DND-41 (cell line): Measurements from ENCODE around the gene EBF4.

Experiments
- ATAC-seq: fragments of 200-7000 bp; cut with Tn5 transposase; 3 replicates; pipeline ENCODE4 v1.9.1; 2021; ENCODE audit warnings: low read depth; ENCODE audit not compliant: insufficient read depth
- DNase-seq: peaks from one replicate; pipeline ENCODE4 v3.0.0-alpha.2; 2020
- H2AFZ ChIP-seq: 2 replicates; pipeline ENCODE4 v1.6.0; 2012; ENCODE audit warnings: low read depth, low read length
- H3K27ac ChIP-seq: 2 replicates; pipeline ENCODE4 v1.5.1; 2012; ENCODE audit warnings: low read length, inconsistent platforms
- H3K27me3 ChIP-seq: fragments of 200-600 bp; sonication (generic); 2 replicates; pipeline ENCODE4 v1.6.0; 2012; ENCODE audit warnings: low read length, mild to moderate bottlenecking, inconsistent platforms; ENCODE audit not compliant: insufficient read depth, poor library complexity
- H3K36me3 ChIP-seq: 2 replicates; pipeline ENCODE4 v1.5.1; 2012; ENCODE audit warnings: low read length, inconsistent platforms; ENCODE audit not compliant: insufficient read depth
- H3K4me1 ChIP-seq: 2 replicates; pipeline ENCODE4 v1.5.1; 2012; ENCODE audit warnings: mild to moderate bottlenecking, low read length; ENCODE audit not compliant: insufficient read depth
- H3K4me2 ChIP-seq: 2 replicates; pipeline ENCODE4 v1.6.0; 2012; ENCODE audit warnings: mild to moderate bottlenecking, moderate library complexity, low read length, inconsistent platforms; ENCODE audit not compliant: insufficient read depth
- H3K4me3 ChIP-seq, 2 experiments: fragments of 200-600 bp in 1 of 2; shearing (Covaris generic) in 1 of 2; 2 replicates each; pipeline ENCODE4 v1.5.1; 2012 to 2016; ENCODE audit warnings: inconsistent platforms in 2 of 2, low read length in 2 of 2, mild to moderate bottlenecking in 2 of 2, low read depth in 1 of 2, moderate library complexity in 1 of 2
- H3K79me2 ChIP-seq: 2 replicates; pipeline ENCODE4 v1.6.0; 2012; ENCODE audit warnings: low read length, inconsistent platforms; ENCODE audit not compliant: insufficient read depth
- H3K9ac ChIP-seq: 2 replicates; pipeline ENCODE4 v1.6.0; 2012; ENCODE audit warnings: low read depth, mild to moderate bottlenecking, inconsistent platforms, low read length, moderate library complexity
- H3K9me3 ChIP-seq: 2 replicates; pipeline ENCODE4 v1.5.1; 2012; ENCODE audit warnings: low read length, moderate library complexity, mild to moderate bottlenecking, inconsistent platforms; ENCODE audit not compliant: insufficient read depth, severe bottlenecking
- H4K20me1 ChIP-seq: 2 replicates; pipeline ENCODE4 v1.6.0; 2012; ENCODE audit warnings: low read length; ENCODE audit not compliant: insufficient read depth
- EZH2 ChIP-seq: IDR thresholded peaks from 3 replicates; pipeline ENCODE4 v1.6.1; 2012; ENCODE audit warnings: borderline replicate concordance, low read depth, mild to moderate bottlenecking, moderate library complexity, low read length, inconsistent platforms; ENCODE audit not compliant: severe bottlenecking
- TF ChIP-seq, protein P1 (sequence below): IDR thresholded peaks from 2 replicates; pipeline ENCODE4 v1.5.1; 2012; ENCODE audit warnings: borderline replicate concordance, low read length, moderate library complexity, mild to moderate bottlenecking; ENCODE audit not compliant: poor library complexity, severe bottlenecking; ENCODE audit errors: extremely low read depth

EBF4 gene

DNA sequence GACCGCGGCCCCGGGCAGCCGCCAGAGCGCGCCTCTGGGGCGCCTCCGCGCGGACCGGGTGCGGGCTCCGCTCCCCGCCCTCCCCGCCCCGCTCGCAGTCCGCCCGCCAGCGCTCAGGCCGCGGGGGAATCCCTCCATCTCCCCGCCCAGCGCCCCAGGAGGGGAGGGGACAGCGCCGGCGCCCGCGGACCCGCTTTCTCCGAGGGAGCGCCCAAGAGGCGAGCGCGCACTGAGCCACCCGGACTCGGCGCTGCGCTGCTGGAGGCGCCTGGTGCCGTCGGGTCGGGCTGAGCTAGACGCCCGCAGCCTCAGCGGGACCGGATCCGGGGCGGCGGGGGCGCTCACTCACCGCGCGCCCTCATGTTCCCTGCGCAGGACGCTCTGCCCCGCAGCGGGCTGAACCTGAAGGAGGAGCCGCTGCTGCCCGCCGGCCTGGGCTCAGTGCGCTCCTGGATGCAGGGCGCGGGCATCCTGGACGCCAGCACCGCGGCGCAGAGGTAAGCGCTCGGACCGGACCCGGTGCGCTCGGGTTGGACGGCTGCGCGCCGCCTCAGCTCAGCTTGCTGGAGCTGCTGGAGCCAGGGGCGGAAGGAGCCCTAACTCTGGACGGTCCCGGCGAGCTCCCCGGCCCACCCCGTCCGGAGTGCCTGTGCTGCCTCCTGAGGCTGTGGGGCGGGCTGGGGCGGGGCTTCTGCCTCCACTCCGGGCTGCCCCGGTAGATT lies 867 bp downstream of the EBF4 start:
- Histone ChIP-seq H3K27me3 (peaks cover 49% of the 10 kb centered on the region), H3K4me1 (no peaks in the 10 kb centered on the region), H3K9me3 (no peaks in the 10 kb centered on the region), H2AFZ (no peak overlapping the region), H4K20me1 (no peaks in the 10 kb centered on the region), H3K4me2 (no peak overlapping the region), H3K4me3 (no peak overlapping the region), H3K27ac (no peak overlapping the region), H3K79me2 (no peaks in the 10 kb centered on the region), H3K9ac (no peak overlapping the region), H3K36me3 (no peaks in the 10 kb centered on the region)
- TF ChIP-seq EZH2, result no peak
- TF ChIP-seq, protein P1, sequence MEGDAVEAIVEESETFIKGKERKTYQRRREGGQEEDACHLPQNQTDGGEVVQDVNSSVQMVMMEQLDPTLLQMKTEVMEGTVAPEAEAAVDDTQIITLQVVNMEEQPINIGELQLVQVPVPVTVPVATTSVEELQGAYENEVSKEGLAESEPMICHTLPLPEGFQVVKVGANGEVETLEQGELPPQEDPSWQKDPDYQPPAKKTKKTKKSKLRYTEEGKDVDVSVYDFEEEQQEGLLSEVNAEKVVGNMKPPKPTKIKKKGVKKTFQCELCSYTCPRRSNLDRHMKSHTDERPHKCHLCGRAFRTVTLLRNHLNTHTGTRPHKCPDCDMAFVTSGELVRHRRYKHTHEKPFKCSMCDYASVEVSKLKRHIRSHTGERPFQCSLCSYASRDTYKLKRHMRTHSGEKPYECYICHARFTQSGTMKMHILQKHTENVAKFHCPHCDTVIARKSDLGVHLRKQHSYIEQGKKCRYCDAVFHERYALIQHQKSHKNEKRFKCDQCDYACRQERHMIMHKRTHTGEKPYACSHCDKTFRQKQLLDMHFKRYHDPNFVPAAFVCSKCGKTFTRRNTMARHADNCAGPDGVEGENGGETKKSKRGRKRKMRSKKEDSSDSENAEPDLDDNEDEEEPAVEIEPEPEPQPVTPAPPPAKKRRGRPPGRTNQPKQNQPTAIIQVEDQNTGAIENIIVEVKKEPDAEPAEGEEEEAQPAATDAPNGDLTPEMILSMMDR, result no peak
- DNase-seq (no peak), ATAC-seq (peak; percentile 5; the same call in 1 of the 3 replicates)

DNA sequence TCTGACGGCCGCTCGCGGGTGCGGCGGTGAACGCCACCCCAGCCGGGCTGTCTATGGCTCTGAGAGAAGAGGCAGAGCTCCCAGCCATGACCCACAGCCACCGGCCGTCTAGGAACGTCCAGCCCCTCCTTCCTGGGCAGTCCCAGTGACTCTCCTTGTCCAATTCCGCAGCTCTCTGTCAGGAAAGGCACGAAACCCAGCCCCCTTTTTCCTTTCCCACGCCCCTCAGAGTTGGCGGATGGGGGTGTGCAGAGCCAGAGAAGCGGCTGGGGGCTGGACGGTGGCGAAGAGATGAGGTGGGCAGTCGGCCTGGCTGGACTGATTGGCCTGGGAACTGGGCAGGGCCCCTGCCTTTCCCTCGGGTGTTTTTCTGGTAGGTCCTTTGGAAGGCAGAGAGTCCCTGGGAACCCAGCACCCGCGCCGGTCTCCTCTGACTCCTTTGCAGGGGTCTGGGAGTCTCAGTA lies 1.5 kb downstream of the EBF4 start:
- Histone ChIP-seq H3K4me2 (no peak overlapping the region), H3K9me3 (no peaks in the 10 kb centered on the region), H3K27ac (no peak overlapping the region), H3K27me3 (peaks cover 54% of the 10 kb centered on the region), H3K36me3 (no peaks in the 10 kb centered on the region), H2AFZ (no peak overlapping the region), H3K4me1 (no peaks in the 10 kb centered on the region), H4K20me1 (no peaks in the 10 kb centered on the region), H3K9ac (no peak overlapping the region), H3K79me2 (no peaks in the 10 kb centered on the region), H3K4me3 (no peak overlapping the region)
- TF ChIP-seq EZH2, result no peak
- TF ChIP-seq, protein P1, result no peak
- no peak for DNase-seq
- ATAC-seq, result no peak

DNA sequence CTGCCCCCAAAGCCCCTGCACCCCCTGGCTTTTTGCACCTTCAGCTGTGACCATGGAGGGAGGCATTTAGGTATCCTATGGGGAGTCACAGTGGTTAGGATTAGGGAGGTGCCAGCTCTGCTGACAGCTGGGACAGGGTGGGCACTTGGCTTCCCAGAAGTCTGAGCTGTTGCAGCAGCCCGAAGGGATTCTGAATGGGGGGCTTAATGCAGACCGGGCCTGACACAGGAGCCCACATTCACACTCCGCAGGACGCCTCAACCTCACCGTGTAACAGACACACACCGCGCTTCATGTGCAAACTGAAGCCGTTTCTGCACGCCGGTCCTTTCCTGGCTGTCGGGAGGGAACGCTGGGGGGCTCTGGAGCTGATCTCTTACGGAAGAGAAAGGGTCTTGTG lies 1.9 kb downstream of the EBF4 start:
- Histone ChIP-seq H3K4me1 (no peaks in the 10 kb centered on the region), H3K79me2 (no peaks in the 10 kb centered on the region), H3K27me3 (peaks cover 53% of the 10 kb centered on the region), H2AFZ (no peak overlapping the region), H3K9ac (no peak overlapping the region), H3K9me3 (no peaks in the 10 kb centered on the region), H3K36me3 (no peaks in the 10 kb centered on the region), H3K4me2 (no peak overlapping the region), H4K20me1 (no peaks in the 10 kb centered on the region), H3K4me3 (no peak overlapping the region), H3K27ac (no peak overlapping the region)
- no peak for ATAC-seq
- no peak for TF ChIP-seq EZH2
- TF ChIP-seq, protein P1, result no peak
- no peak for DNase-seq
